Lower leg skin (tissue), 4 donors: Measurements from ENCODE around the gene NYAP2. TPM values are rescaled to one million over a fixed set of nuclear protein-coding genes. Genes with fewer than 3 reads are reported as not detected.

ENCODE experiments used
- DNase-seq, 2 donors: peaks; one replicate each; pipeline ENCODE4 v3.0.0-alpha.2; 2019; ENCODE audit warnings: low spot score in 2 of 2
- H3K4me3 ChIP-seq: fragments of 200-600 bp; sonication (generic); 2 replicates; pipeline ENCODE4 v1.5.1; 2017; ENCODE audit warnings: mild to moderate bottlenecking, low read depth; ENCODE audit not compliant: poor library complexity, severe bottlenecking
- POLR2A ChIP-seq, 2 donors: fragments of 450-650 bp; IDR thresholded peaks; one replicate each; pipeline ENCODE4 v1.6.1; 2016 to 2017; ENCODE audit warnings: antibody characterized with exemption in 2 of 2, mild to moderate bottlenecking in 1 of 2, moderate library complexity in 1 of 2
- WGBS, 2 donors: methylation state at CpG; one replicate each; pipeline ENCODE4 v1.1.5; 2018; 5-methylcytosine and 5-hydroxymethylcytosine counted together
- intact Hi-C: fragments of 100-400 bp; cut with DNase I; formaldehyde crosslinking; loops from one replicate; pipeline ENCODE4 v1.15.0; 2023; ENCODE audit warnings: low total_unique reads
- total RNA-seq, 4 donors: library from RNA; depleted of rRNA; stranded (reverse); fragments of >200 nt; gene quantifications; one replicate each; pipeline ENCODE4 v1.1.0, GENCODE V29; 2016
- TF ChIP-seq, protein P1 (sequence below), 3 donors: fragments of 450-650 bp; IDR thresholded peaks; one replicate each; pipeline ENCODE4 v1.5.1; 2016; ENCODE audit warnings: antibody characterized with exemption in 3 of 3, mild to moderate bottlenecking in 3 of 3, moderate library complexity in 2 of 3

NYAP2 gene
- total RNA-seq, 4 donors from 2014 or later, result not detected

GRCh38 chr2:225452677-225453076 lies 53.2 kb downstream of the NYAP2 start:
- no peak for DNase-seq
- TF ChIP-seq, protein P1, sequence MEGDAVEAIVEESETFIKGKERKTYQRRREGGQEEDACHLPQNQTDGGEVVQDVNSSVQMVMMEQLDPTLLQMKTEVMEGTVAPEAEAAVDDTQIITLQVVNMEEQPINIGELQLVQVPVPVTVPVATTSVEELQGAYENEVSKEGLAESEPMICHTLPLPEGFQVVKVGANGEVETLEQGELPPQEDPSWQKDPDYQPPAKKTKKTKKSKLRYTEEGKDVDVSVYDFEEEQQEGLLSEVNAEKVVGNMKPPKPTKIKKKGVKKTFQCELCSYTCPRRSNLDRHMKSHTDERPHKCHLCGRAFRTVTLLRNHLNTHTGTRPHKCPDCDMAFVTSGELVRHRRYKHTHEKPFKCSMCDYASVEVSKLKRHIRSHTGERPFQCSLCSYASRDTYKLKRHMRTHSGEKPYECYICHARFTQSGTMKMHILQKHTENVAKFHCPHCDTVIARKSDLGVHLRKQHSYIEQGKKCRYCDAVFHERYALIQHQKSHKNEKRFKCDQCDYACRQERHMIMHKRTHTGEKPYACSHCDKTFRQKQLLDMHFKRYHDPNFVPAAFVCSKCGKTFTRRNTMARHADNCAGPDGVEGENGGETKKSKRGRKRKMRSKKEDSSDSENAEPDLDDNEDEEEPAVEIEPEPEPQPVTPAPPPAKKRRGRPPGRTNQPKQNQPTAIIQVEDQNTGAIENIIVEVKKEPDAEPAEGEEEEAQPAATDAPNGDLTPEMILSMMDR (IDR thresholded peaks at IDR 0.05), result no peak
- TF ChIP-seq POLR2A (IDR thresholded peaks at IDR 0.05), result no peak
- intact Hi-C loops, result no loop called here
- WGBS, 2 donors, result 87 to 90% methylated on average over 6 of the region's 6 CpGs
- no peak overlapping the region for H3K4me3 ChIP-seq

DNA sequence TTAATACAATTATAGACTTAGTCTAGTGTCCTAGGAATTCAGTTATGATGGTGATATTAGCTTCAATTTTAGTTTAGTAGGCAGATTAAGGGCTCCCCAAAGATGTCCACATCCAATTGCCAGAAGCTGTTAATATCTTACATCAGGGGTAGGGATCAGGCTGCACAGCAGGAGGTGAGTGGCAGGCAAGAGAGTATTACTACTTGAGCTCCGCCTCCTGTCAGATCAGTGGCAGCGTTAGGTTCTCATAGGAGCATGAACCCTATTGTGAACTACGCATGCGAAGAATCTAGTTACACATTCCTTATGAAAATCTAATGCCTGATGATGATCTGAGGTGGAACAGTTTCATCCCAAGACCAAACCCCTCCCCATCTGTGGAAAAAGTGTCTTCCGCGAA lies 54.9 kb downstream of the NYAP2 start:
- no peak for DNase-seq
- TF ChIP-seq, protein P1 (IDR thresholded peaks at IDR 0.05), result no peak
- no peak for TF ChIP-seq POLR2A (IDR thresholded peaks at IDR 0.05)
- H3K4me3 ChIP-seq, result no peak overlapping the region
- intact Hi-C loops, result no loop called here
- 83 to 91% methylated on average over 6 of the region's 6 CpGs for WGBS, 2 donors

GRCh38 chr2:225456619-225457260 lies 57.2 kb downstream of the NYAP2 start:
- H3K4me3 ChIP-seq, result no peak overlapping the region
- TF ChIP-seq, protein P1 (IDR thresholded peaks at IDR 0.05), result no peak
- TF ChIP-seq POLR2A (IDR thresholded peaks at IDR 0.05), result no peak
- 87 to 88% methylated on average over 6 of the region's 6 CpGs for WGBS, 2 donors
- no peak for DNase-seq
- intact Hi-C loops, result no loop called here

GRCh38 chr2:225457482-225457881 lies 58.0 kb downstream of the NYAP2 start:
- intact Hi-C loops, result no loop called here
- TF ChIP-seq, protein P1 (IDR thresholded peaks at IDR 0.05), result no peak
- no peak for TF ChIP-seq POLR2A (IDR thresholded peaks at IDR 0.05)
- no peak for DNase-seq
- no peak overlapping the region for H3K4me3 ChIP-seq
- 35 to 54% methylated on average over 1 of the region's 1 CpG for WGBS, 2 donors

DNA sequence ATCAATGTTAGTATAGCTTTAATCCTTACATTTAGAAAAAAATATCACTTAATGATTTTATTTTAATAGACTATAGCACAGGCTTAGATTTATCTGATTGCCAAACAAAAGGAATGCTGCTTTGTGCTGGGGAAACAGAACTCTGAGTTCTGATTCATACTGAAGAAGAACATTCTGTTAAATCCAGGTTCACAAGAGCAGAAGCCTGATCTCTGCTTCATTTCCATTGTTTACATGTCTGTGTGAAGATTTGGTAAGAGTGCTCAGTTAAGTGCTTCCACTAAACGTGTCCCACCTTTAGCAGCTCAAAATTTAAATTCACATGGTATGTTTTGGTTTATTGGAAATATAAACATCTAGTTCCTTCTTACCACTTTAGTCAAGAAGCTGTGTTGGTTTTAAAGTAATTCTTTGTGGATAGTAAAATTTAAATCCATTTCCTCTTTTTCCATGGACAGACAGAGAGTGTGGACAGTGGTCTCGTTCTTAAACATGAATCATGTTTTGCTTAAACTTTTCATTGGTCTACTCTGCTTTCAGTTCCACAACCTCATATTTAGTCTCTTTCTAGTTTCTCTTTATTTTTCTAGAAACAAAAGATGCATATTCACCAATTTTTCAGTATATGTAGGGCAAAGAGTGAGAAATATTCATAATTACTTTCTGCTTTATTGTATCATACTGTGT lies 59.1 kb downstream of the NYAP2 start:
- WGBS, 2 donors, result 49 to 58% methylated on average over 2 of the region's 2 CpGs
- no peak overlapping the region for H3K4me3 ChIP-seq
- TF ChIP-seq, protein P1 (IDR thresholded peaks at IDR 0.05), result no peak
- TF ChIP-seq POLR2A (IDR thresholded peaks at IDR 0.05), result no peak
- no peak for DNase-seq
- intact Hi-C loops, result no loop called here
